Panc1 (cell line): ENCODE results near the gene SPOCK1. TPM values are rescaled to one million over a fixed set of nuclear protein-coding genes. Genes with fewer than 3 reads are reported as not detected.

Source experiments
- ATAC-seq: fragments of 200-7000 bp; cut with Tn5 transposase; 2 replicates; pipeline ENCODE4 v1.9.1; 2020; ENCODE audit warnings: mild to moderate bottlenecking, moderate library complexity
- BruUV-seq: library from RNA; stranded (reverse); fragments of 400-500 nt; replicated peaks from 2 replicates; lab custom pipeline; 2021; lab: Mats Ljungman, UMichigan
- CTCF ChIA-PET: fragments of 300-600 bp; sonication (Branson Sonifier 250); formaldehyde crosslinking; loops from one replicate; lab custom pipeline; 2022; ENCODE audit warnings: antibody characterized with exemption; lab: Charles Lee
- POLR2A ChIA-PET: fragments of 300-600 bp; sonication (Branson Sonifier 250); formaldehyde crosslinking; loops from one replicate; lab custom pipeline; 2022; ENCODE audit warnings: antibody characterized with exemption; lab: Charles Lee
- DNase-seq: peaks from one replicate; pipeline ENCODE4 v3.0.0-alpha.2; 2010; ENCODE audit warnings: low read depth, low spot score
- H3K27ac ChIP-seq: 2 replicates; pipeline ENCODE4 v1.5.1; 2011; ENCODE audit warnings: mild to moderate bottlenecking, low read length, inconsistent platforms
- H3K27me3 ChIP-seq: fragments of 200-500 bp; sonication (Bioruptor generic); 2 replicates; pipeline ENCODE4 v1.6.0; 2014; ENCODE audit warnings: low read length, inconsistent platforms; ENCODE audit not compliant: control insufficient read depth, insufficient read depth
- H3K36me3 ChIP-seq: fragments of 200-500 bp; sonication (Bioruptor generic); 2 replicates; pipeline ENCODE4 v1.5.1; 2014; ENCODE audit warnings: inconsistent platforms, mild to moderate bottlenecking, low read length, moderate library complexity; ENCODE audit not compliant: control insufficient read depth, insufficient read depth
- H3K4me1 ChIP-seq: 2 replicates; pipeline ENCODE4 v1.5.1; 2011; ENCODE audit warnings: inconsistent platforms, mild to moderate bottlenecking, low read length, moderate library complexity; ENCODE audit not compliant: control insufficient read depth, insufficient read depth
- H3K4me3 ChIP-seq, 2 experiments: 2 replicates each; pipeline ENCODE4 v1.5.1; 2011 to 2012; ENCODE audit warnings: low read depth in 2 of 2, low read length in 2 of 2, mild to moderate bottlenecking in 2 of 2, inconsistent platforms in 1 of 2, moderate library complexity in 1 of 2
- H3K9me3 ChIP-seq: fragments of 200-500 bp; sonication (Bioruptor generic); 2 replicates; pipeline ENCODE4 v1.5.1; 2014; ENCODE audit warnings: low read depth, mild to moderate bottlenecking, inconsistent platforms, low read length, moderate library complexity; ENCODE audit not compliant: control insufficient read depth, insufficient read depth
- POLR2AphosphoS5 ChIP-seq: IDR thresholded peaks from 2 replicates; pipeline ENCODE4 v1.6.1; 2012; ENCODE audit warnings: mild to moderate bottlenecking, low read depth, low read length, moderate library complexity
- SIN3A ChIP-seq: IDR thresholded peaks from 2 replicates; pipeline ENCODE4 v1.6.1; 2012; ENCODE audit warnings: low read depth, mild to moderate bottlenecking, low read length, moderate library complexity, borderline replicate concordance; ENCODE audit not compliant: insufficient read depth
- TCF7L2 ChIP-seq: IDR thresholded peaks from 2 replicates; pipeline ENCODE4 v1.6.1; 2011; ENCODE audit warnings: mild to moderate bottlenecking, low read depth, low read length, inconsistent platforms
- in situ Hi-C: cut with HindIII; loops from 2 replicates; pipeline ENCODE4 v1.10.0; 2016; ENCODE audit warnings: low sequenced_read_pairs, low pct_unique_long_range_greater_than_20kb
- intact Hi-C: fragments of 100-400 bp; cut with micrococcal nuclease; formaldehyde crosslinking; loops from one replicate; pipeline ENCODE4 v1.10.0; 2022; ENCODE audit not compliant: unreplicated experiment
- total RNA-seq: library from RNA; stranded (reverse); gene quantifications from one replicate; pipeline ENCODE4 v1.2.1, GENCODE V29; 2021; ENCODE audit not compliant: unreplicated experiment
- TF ChIP-seq, protein P1 (sequence below), 2 experiments: IDR thresholded peaks; 2 replicates each; pipeline ENCODE4 v1.6.1; 2011 to 2012; ENCODE audit warnings: low read depth in 2 of 2, control low read depth in 1 of 2, low read length in 1 of 2, mild to moderate bottlenecking in 1 of 2, moderate library complexity in 1 of 2; ENCODE audit not compliant: insufficient read depth in 1 of 2
- TF ChIP-seq, protein P2 (sequence below): fragments of 450-650 bp; IDR thresholded peaks from 2 replicates; pipeline ENCODE4 v1.5.1; 2017; ENCODE audit warnings: mild to moderate bottlenecking

SPOCK1 gene
- total RNA-seq, 1 experiment from 2014 or later = 15.6 TPM

DNA sequence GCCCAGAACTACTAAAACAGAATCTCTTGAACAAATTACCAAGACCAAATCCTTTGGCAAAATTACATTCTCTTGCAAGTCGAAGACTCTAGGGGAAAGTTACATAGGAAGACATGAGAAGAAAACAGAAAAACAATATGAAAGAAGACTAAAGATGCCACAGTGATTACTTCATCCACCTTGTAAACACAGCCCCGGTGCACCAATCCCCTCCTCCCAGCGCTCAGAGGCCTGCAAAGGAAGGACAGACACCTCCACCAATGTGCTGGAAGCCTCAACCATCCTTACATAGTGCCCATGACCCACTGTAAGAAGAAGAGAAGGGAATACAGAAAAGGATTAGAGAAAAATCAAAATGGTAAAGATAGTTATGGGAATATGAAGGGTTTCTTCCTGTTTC, 218.5 kb downstream of the SPOCK1 start:
- ChIA-PET POLR2A (no interaction called here), CTCF (no interaction called here)
- H3K9me3 ChIP-seq = no peaks in the 10 kb centered on the region
- no TSS peak for BruUV-seq
- in situ Hi-C loops (no loop called here), intact Hi-C loops (no loop called here)
- H3K27me3 ChIP-seq = no peaks in the 10 kb centered on the region
- H3K27ac ChIP-seq = no peak overlapping the region
- ATAC-seq = no peak
- no peak for TF ChIP-seq TCF7L2
- TF ChIP-seq, protein P1, sequence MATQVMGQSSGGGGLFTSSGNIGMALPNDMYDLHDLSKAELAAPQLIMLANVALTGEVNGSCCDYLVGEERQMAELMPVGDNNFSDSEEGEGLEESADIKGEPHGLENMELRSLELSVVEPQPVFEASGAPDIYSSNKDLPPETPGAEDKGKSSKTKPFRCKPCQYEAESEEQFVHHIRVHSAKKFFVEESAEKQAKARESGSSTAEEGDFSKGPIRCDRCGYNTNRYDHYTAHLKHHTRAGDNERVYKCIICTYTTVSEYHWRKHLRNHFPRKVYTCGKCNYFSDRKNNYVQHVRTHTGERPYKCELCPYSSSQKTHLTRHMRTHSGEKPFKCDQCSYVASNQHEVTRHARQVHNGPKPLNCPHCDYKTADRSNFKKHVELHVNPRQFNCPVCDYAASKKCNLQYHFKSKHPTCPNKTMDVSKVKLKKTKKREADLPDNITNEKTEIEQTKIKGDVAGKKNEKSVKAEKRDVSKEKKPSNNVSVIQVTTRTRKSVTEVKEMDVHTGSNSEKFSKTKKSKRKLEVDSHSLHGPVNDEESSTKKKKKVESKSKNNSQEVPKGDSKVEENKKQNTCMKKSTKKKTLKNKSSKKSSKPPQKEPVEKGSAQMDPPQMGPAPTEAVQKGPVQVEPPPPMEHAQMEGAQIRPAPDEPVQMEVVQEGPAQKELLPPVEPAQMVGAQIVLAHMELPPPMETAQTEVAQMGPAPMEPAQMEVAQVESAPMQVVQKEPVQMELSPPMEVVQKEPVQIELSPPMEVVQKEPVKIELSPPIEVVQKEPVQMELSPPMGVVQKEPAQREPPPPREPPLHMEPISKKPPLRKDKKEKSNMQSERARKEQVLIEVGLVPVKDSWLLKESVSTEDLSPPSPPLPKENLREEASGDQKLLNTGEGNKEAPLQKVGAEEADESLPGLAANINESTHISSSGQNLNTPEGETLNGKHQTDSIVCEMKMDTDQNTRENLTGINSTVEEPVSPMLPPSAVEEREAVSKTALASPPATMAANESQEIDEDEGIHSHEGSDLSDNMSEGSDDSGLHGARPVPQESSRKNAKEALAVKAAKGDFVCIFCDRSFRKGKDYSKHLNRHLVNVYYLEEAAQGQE (IDR thresholded peaks at IDR 0.05; ENCODE audit: insufficient read depth in 1 of 2, low read depth in 2 of 2, low read length in 1 of 2) = no peak
- TF ChIP-seq, protein P2, sequence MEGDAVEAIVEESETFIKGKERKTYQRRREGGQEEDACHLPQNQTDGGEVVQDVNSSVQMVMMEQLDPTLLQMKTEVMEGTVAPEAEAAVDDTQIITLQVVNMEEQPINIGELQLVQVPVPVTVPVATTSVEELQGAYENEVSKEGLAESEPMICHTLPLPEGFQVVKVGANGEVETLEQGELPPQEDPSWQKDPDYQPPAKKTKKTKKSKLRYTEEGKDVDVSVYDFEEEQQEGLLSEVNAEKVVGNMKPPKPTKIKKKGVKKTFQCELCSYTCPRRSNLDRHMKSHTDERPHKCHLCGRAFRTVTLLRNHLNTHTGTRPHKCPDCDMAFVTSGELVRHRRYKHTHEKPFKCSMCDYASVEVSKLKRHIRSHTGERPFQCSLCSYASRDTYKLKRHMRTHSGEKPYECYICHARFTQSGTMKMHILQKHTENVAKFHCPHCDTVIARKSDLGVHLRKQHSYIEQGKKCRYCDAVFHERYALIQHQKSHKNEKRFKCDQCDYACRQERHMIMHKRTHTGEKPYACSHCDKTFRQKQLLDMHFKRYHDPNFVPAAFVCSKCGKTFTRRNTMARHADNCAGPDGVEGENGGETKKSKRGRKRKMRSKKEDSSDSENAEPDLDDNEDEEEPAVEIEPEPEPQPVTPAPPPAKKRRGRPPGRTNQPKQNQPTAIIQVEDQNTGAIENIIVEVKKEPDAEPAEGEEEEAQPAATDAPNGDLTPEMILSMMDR = no peak
- TF ChIP-seq POLR2AphosphoS5 = no peak
- TF ChIP-seq SIN3A = no peak
- H3K4me3 ChIP-seq = no peak overlapping the region
- H3K4me1 ChIP-seq = no peaks in the 10 kb centered on the region
- H3K36me3 ChIP-seq = no peaks in the 10 kb centered on the region
- no peak for DNase-seq

DNA sequence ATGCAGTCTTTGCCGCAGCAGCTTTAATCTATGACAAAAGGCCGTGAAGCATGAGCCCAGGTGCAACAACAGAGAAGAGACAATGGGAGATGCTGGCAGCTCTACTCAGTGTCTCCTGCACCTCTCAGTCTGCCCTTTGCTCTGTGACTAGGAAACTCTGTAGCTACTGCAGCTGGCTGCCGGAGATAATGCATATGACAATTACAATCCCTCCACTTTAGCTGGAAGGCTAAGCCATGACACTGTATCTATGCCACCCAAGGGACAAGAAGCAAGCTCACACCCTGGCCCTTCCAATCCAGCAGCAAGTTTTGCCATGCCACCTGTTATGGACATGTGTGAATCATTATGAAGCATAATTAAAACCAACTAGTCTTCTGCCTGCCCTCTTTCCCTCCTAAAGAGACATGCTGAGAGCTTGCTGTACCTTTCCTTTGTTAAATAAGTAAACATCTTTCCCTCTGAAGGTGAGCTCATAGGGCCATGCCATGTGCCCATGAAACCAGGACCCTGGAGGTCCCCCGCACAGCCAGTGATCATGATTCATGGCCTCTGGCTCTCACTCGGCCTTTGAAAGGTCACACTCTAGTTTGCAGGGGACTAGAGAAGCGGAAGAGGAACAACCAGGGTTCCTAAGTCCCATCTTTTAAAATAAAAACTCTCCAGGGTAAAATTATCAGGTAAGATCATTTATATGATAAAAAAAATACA, 219.4 kb downstream of the SPOCK1 start:
- ATAC-seq (no peak), DNase-seq (no peak)
- ChIA-PET POLR2A (no interaction called here), CTCF (no interaction called here)
- Histone ChIP-seq H3K36me3 (no peaks in the 10 kb centered on the region), H3K9me3 (no peaks in the 10 kb centered on the region), H3K27ac (no peak overlapping the region), H3K4me3 (no peak overlapping the region), H3K27me3 (no peaks in the 10 kb centered on the region), H3K4me1 (no peaks in the 10 kb centered on the region)
- BruUV-seq = no TSS peak
- in situ Hi-C loops = no loop called here
- intact Hi-C loops = no loop called here
- TF ChIP-seq POLR2AphosphoS5 = no peak
- no peak for TF ChIP-seq SIN3A
- TF ChIP-seq TCF7L2 = no peak
- TF ChIP-seq, protein P2 = no peak
- TF ChIP-seq, protein P1 (IDR thresholded peaks at IDR 0.05; ENCODE audit: insufficient read depth in 1 of 2, low read depth in 2 of 2, low read length in 1 of 2) = no peak
